Stimulated activated CD4-positive, alpha-beta T cell treated with anti-CD3 and anti-CD28 coated beads, Interleukin-12 subunit alpha, Interleukin-12 subunit beta, amount 100 ng/mL, for 4 hours (primary cell): ENCODE results near the gene GSG1L2.

Experiments
- DNase-seq: peaks from one replicate; pipeline ENCODE4 v3.0.0-alpha.2; 2020

GSG1L2 gene

GRCh38 chr17:9821921-9822320, at the start of gene GSG1L2:
Gene GSG1L2 (minus strand): TSS chr17:9822079. CDS start chr17:9822071, 8 bp downstream.
- DNase-seq = no peak

DNA sequence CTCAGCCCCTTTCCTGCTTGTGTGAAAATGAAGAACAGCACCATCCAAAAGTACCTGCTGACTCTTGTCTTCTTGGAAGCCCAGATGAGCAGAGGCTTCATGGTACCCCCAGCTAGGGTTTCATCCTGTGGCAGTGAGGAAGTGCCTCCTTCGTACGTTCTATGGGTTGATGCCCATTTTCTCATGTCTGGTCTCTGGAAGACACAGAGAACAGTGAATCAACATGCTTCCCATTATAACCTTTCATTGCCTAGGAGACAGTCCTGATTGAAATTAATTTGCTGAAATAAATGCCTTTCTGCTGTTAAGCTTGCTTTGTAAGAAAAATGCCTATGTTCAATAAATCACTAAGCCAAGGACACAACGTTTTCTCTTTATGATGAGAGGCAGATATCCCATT, 46.7 kb upstream of the GSG1L2 start:
- no peak for DNase-seq

DNA sequence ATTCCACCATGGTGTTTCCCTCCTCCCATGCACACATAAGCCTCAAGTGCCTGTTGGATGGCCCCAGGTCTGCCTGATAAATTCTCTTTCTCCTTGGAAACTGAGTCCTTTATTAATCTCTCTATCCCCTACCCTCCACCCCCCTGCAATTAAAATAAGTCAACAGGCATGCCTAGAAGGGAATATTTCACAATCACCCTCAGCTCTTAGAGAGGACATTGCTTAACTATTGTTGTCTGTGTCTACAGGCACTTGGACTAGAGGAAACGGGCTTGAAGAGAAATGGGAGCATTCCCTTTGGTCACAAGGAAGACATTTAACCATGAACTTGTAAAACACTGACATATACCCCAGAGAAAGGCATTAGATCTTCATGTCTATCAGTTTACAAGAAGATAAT, 43.7 kb upstream of the GSG1L2 start:
- no peak for DNase-seq

GRCh38 chr17:9862949-9863348, 41.1 kb upstream of the GSG1L2 start:
- no peak for DNase-seq

GRCh38 chr17:9862220-9862619, 40.3 kb upstream of the GSG1L2 start:
- no peak for DNase-seq

DNA sequence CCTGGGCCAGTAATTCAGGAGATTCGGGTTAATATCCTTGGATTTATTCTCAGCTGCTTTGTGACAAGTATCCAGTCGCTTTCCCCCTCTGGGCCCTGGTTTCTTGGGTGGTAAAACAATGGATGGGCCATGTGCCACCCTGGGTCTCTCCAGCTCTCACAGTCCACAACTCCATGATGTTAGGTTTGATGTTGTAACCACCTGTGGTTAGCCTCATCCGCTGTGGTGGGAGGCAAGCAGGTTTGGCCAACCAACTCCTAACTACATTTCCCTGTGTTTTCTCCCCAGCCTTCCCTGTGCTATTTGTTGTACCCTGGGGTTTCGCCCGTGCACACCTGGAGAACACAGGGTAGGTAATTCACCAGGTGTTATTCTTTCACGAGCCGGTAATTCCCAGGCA, 39.0 kb upstream of the GSG1L2 start:
- no peak for DNase-seq

- no peak for DNase-seq
Measured at GRCh38 chr17:9859781-9860180, 37.9 kb upstream of the GSG1L2 start.

- no peak for DNase-seq
Measured at GRCh38 chr17:9855036-9855435, 33.2 kb upstream of the GSG1L2 start.

- DNase-seq = no peak
Measured at GRCh38 chr17:9854255-9854654, 32.4 kb upstream of the GSG1L2 start.

DNA sequence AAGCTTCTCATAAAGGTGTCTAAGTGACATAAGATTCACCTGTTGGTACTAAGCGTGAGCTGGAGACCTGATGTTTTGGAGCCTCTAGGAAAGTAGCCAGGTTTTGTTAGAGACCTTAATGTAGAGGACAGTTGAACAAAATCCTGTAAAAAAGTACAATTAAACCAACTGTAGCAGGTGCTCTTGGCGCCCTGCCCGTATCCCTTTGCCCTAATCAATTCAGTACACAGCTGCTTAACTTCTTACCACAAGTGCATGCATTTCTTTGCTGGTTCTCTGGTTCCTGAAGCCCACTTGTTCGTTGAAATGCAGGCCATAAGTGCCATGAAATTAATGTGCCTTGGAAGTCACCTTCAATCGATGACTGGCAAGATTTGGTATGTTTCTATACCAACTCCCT, 28.3 kb upstream of the GSG1L2 start:
- DNase-seq = no peak

- DNase-seq = no peak
Measured at GRCh38 chr17:9845306-9845705, 23.4 kb upstream of the GSG1L2 start.

DNA sequence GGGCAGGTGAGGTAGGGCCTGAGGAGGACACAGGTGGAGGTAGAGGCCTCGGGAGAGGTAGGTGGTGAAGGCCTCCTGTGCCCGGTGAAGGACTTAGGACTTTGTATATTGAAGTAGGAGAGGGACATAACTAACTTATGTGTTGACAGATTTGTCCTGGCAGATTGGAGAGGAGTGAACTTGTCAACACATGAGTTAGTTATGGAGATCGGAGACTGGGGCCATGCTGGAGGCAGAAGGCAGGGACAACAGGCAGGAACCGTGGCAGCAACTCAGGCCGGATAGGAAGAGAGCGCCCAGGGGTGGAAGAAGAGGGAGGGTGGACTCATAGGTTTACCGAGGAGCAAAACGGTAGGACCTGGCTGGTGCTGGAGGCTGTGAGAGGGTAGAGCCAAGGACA, 22.3 kb upstream of the GSG1L2 start:
- DNase-seq = no peak

DNA sequence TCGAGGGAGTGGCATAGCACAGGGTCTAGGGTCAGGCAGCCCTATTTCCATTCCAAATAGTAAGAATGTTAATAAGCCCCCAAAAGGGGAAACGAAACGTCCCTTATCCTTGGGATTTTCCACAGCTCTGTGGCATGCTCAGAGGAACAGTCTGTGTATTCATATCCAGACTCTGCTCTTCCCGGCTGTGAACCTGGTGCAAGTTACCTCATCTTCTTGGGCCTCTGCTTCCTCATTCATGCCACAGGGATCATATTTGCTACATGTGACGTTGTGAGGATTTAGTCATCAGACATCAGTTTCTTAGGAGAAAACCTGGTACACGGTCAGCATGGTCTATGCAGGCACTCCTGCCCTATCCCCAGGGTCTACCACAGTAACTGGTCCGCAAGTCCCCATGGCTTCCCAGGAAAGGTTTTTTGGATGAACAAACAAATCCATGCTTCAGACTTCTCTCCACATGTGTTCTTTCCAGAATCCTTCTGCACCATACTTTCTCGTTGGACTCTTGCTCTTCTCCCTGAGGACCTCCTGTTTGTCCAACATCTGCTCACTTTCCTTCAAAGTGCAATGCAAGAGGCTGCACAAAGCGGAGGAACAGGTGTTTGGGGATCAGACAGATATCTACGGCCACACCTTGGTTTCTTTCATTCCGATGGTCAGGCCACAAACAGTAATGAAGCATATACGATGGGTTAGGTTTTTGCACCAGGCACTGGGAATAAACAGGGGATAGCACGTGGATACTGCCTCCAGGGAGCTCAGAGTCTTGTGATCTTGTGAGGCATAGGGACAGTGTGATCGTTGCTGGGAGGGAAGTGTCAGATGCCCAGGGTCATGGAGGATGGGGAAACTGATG, 21.5 kb upstream of the GSG1L2 start:
- no peak for DNase-seq

DNA sequence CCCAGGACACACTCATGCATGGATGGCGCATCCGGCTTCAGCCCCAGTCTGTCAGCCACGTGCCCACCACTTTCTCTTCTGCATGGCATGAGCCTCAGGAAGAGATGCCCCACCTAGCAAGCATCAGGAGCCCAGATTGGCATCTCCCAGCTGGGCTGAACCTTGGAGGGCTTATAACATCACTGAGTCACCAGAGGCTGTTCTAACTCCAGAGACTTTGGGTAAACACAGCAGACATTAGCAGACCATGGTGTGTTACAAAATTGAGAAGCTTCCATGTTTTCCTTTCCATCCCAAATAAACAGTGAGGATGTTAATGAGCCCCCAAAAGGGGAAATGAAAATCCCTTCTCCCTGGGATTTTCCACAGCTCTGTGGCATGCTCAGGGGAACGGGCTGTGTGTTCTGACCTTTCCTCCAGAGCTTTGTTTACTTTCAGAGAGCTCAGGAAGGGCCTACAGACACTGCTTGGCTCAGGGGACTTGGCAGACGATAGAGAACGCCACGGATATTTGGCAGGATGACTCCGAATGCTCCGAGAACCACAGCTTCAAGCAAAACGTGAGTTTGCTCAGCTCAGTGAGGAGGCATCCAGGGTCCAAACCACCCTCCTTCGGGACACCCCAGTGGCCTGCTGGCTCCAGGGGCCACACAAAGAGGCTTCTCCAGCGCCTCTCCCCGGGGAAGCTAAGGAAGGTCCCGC, 20.3 kb upstream of the GSG1L2 start:
- no peak for DNase-seq

DNA sequence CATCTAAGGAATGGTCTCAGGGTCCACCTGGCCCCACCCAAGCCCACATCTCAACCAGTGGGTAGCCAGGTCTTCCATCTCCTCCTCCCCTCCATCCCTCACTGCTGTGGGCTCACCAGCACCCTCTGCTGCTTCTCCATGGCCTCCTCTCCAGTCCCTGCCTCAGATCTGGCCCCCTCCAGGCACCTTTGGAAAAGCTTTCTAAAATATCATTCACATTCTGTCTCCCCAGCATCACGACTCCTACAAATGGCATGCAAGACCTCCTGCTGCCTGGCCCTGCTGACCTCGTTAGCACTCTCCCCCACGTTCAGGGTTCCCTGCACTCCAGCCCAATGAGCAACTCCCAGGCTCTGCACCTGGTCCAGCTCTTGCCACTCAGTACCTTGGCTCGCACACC, 17.6 kb upstream of the GSG1L2 start:
- DNase-seq = no peak

DNA sequence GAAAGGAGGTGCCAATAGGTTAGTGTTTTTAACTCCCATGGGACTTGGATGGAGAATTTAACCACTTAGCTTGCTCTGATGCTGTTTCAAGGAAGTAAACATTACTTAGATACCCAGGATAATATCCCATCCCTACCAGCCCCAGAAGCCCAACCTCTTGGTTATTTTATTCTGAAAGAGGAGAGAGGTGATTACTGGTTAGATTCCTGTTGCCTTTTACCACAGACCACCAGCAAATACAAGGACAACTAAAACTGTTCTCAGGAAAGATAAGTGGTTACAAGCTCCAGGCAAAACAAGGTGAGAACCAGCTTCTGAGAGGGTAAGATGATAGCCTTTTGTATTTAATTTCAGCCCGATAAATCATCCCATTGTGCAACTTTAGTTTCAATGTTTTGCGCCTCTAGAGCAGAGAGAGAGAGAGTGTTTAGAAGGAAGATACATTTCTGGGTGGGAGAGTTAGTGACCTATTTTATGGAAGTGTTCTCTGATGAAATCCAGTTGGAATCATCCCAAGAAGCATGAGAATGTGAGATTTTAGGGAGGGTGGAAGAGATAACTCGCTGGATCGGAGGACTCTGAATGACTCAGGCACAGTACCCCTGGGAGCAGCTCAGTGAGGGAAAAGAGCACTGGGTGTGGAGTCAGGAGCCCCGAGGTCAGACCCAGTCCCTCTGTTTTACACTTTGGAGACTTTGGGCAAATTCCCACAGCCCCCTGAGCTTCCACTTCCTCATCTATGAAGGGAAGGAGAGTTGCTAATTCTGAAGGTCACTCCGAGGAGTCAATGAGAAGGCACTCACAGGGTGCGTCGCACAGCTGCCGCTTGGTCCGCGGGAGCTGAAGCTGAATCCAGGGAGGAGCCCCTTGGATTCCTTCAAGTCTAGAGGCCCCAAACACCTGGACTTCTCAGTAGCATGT, 15.9 kb upstream of the GSG1L2 start:
- no peak for DNase-seq

DNA sequence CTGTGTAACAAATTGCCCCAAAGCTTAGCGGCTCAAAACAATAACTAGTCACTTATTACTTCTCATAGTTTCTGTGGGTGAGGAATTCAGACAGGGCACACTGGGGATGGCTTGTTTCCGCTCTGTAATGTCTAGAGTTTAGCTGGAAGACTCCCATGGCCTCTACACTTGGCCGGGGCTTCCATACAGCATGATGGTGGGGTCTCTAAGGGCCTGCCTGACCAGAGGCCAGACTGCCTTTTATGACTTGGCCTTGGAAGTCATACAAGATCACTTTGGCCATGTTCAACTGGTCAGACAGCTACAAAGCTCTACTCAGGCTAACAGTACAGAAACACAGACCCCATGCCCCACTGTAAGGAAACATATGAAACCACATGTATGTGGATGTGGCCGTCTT, 12.0 kb upstream of the GSG1L2 start:
- DNase-seq = no peak

GRCh38 chr17:9830711-9831110, 8.8 kb upstream of the GSG1L2 start:
- no peak for DNase-seq

- DNase-seq = no peak
Measured at GRCh38 chr17:9829343-9829742, 7.5 kb upstream of the GSG1L2 start.

GRCh38 chr17:9828296-9829295, 6.7 kb upstream of the GSG1L2 start:
- DNase-seq = no peak

GRCh38 chr17:9825641-9826150, 3.8 kb upstream of the GSG1L2 start, which contains the start of gene GLP2R:
Gene GLP2R (plus strand): TSS chr17:9825924. CDS start chr17:9826064, 140 bp downstream.
- DNase-seq = no peak
